A673 (cell line): ENCODE measurements around the gene ASTN2.

Experiments
- EZH2 ChIP-seq: fragments of 200-600 bp; sonication (generic); IDR thresholded peaks from 2 replicates; pipeline ENCODE4 v1.6.1; 2017; ENCODE audit warnings: borderline replicate concordance, low read depth, mild to moderate bottlenecking, mixed read lengths, antibody characterized with exemption, low read length; ENCODE audit not compliant: poor library complexity, severe bottlenecking
- TF ChIP-seq, protein P1 (sequence below): fragments of 300-800, 200-600 bp; sonication (generic); conservative IDR thresholded peaks from 2 replicates; pipeline ENCODE4 v1.5.1; 2017; ENCODE audit warnings: low read depth, mild to moderate bottlenecking, antibody characterized with exemption, low read length, moderate library complexity, mixed read lengths

DNA sequence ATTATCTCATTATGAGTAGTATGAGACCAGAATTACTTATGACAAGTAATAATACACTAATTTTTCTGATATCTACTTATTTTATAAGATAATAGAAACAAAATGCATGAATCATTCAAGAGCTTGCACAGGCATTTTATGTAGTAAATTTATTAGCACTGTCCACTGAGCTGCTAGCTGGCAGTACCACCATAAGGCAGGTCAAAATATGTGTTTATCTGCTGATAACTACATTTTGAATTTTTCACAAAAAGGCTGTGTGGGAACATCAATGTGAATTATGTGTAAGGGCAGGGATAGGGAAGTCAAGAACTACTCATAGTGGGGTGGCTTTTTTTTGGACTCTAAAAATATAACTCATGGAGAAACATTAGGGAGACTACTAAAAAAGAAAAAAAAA, 1011.7 kb downstream of the ASTN2 start:
- TF ChIP-seq, protein P1, sequence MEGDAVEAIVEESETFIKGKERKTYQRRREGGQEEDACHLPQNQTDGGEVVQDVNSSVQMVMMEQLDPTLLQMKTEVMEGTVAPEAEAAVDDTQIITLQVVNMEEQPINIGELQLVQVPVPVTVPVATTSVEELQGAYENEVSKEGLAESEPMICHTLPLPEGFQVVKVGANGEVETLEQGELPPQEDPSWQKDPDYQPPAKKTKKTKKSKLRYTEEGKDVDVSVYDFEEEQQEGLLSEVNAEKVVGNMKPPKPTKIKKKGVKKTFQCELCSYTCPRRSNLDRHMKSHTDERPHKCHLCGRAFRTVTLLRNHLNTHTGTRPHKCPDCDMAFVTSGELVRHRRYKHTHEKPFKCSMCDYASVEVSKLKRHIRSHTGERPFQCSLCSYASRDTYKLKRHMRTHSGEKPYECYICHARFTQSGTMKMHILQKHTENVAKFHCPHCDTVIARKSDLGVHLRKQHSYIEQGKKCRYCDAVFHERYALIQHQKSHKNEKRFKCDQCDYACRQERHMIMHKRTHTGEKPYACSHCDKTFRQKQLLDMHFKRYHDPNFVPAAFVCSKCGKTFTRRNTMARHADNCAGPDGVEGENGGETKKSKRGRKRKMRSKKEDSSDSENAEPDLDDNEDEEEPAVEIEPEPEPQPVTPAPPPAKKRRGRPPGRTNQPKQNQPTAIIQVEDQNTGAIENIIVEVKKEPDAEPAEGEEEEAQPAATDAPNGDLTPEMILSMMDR, result no peak
- no peak for TF ChIP-seq EZH2
